ENCODE data around the gene CFL1.

The CFL1 gene

GRCh38 chr11:65862941-65863888 lies 5.2 kb upstream of the CFL1 start:
- no peak overlapping the region for H3K4me3 ChIP-seq (ENCODE audit: low read depth, low read length)
- no peak for TF ChIP-seq CTCF (IDR thresholded peaks at IDR 0.05; ENCODE audit: control insufficient read depth, extremely low read depth, insufficient read depth)
- no peak for DNase-seq (ENCODE audit: low read depth)

- no peak for TF ChIP-seq CTCF (IDR thresholded peaks at IDR 0.05; ENCODE audit: control insufficient read depth, extremely low read depth, insufficient read depth)
- DNase-seq (ENCODE audit: low read depth) = no peak
- H3K4me3 ChIP-seq (ENCODE audit: low read depth, low read length) = peak overlapping the region; percentile 93
Observed at GRCh38 chr11:65862191-65862735, 4.3 kb upstream of the CFL1 start.

- DNase-seq (ENCODE audit: low read depth) = no peak
- peak overlapping the region; percentile 93 for H3K4me3 ChIP-seq (ENCODE audit: low read depth, low read length)
- TF ChIP-seq CTCF (IDR thresholded peaks at IDR 0.05; ENCODE audit: control insufficient read depth, extremely low read depth, insufficient read depth) = no peak
Observed at GRCh38 chr11:65861533-65862183, 3.7 kb upstream of the CFL1 start.

- TF ChIP-seq CTCF (IDR thresholded peaks at IDR 0.05; ENCODE audit: control insufficient read depth, extremely low read depth, insufficient read depth) = no peak
- DNase-seq (ENCODE audit: low read depth) = no peak
Observed at GRCh38 chr11:65861165-65861505, 3.2 kb upstream of the CFL1 start.

GRCh38 chr11:65860278-65861164 lies 2.5 kb upstream of the CFL1 start, which contains the start of gene MUS81:
Gene MUS81, plus strand, starts transcription at chr11:65860433. Its CDS starts 321 bp downstream, at chr11:65860754.
- H3K4me3 ChIP-seq (ENCODE audit: low read depth, low read length) = peak within 1 kb of the TSS; percentile 93
- TF ChIP-seq CTCF (IDR thresholded peaks at IDR 0.05; ENCODE audit: control insufficient read depth, extremely low read depth, insufficient read depth) = peak; percentile 83
- peak; percentile 90 for DNase-seq (ENCODE audit: low read depth)

More at GRCh38 chr11:65861165-65861505, 3.2 kb upstream of the CFL1 start:
- H3K4me3 ChIP-seq (ENCODE audit: low read depth, low read length) = peak overlapping the region; percentile 93

- DNase-seq (ENCODE audit: low read depth) = no peak
- H3K4me3 ChIP-seq (ENCODE audit: low read depth, low read length) = peak overlapping the region; percentile 93
- TF ChIP-seq CTCF (IDR thresholded peaks at IDR 0.05; ENCODE audit: control insufficient read depth, extremely low read depth, insufficient read depth) = no peak
Observed at GRCh38 chr11:65859812-65860277, 1.9 kb upstream of the CFL1 start.

Data from LNCaP clone FGC (cell line).